A673 (cell line): ENCODE results near the gene EEF2K. TPM values are rescaled to one million over a fixed set of nuclear protein-coding genes. Genes with fewer than 3 reads are reported as not detected.

Experiments
- BruUV-seq: library from RNA; stranded (reverse); fragments of 400-500 nt; replicated peaks from 2 replicates; lab custom pipeline; 2021; lab: Mats Ljungman, UMichigan
- CTCF ChIA-PET: fragments of 300-600 bp; sonication (Branson Sonifier 250); formaldehyde crosslinking; loops from one replicate; lab custom pipeline; 2022; ENCODE audit warnings: antibody characterized with exemption; lab: Charles Lee
- POLR2A ChIA-PET: fragments of 300-600 bp; sonication (Branson Sonifier 250); formaldehyde crosslinking; loops from one replicate; lab custom pipeline; 2022; ENCODE audit warnings: antibody characterized with exemption; ENCODE audit not compliant: low non-redundant PET; lab: Charles Lee
- DNase-seq: peaks from one replicate; pipeline ENCODE4 v3.0.0-alpha.2; 2015; ENCODE audit warnings: low spot score
- H3K27ac ChIP-seq: fragments of 200-600 bp; sonication (generic); 2 replicates; pipeline ENCODE4 v1.5.1; 2016; ENCODE audit warnings: mixed run types, low read depth, mild to moderate bottlenecking, mixed read lengths, antibody characterized with exemption, low read length; ENCODE audit not compliant: poor library complexity, severe bottlenecking
- H3K27me3 ChIP-seq: fragments of 200-600 bp; sonication (generic); replicated peaks from 2 replicates; pipeline ENCODE4 v1.6.1; 2017; ENCODE audit warnings: mixed run types, low read depth, mild to moderate bottlenecking, mixed read lengths, antibody characterized with exemption, low read length; ENCODE audit not compliant: insufficient read depth, poor library complexity
- H3K36me3 ChIP-seq: fragments of 200-600 bp; sonication (generic); 2 replicates; pipeline ENCODE4 v1.6.1; 2016; ENCODE audit warnings: mixed run types, mild to moderate bottlenecking, mixed read lengths, antibody characterized with exemption, low read length; ENCODE audit not compliant: insufficient read depth, poor library complexity, severe bottlenecking
- H3K4me1 ChIP-seq: fragments of 200-600 bp; sonication (generic); 2 replicates; pipeline ENCODE4 v1.6.1; 2017; ENCODE audit warnings: mixed run types, mild to moderate bottlenecking, mixed read lengths, antibody characterized with exemption, low read length; ENCODE audit not compliant: insufficient read depth, poor library complexity, severe bottlenecking
- H3K4me3 ChIP-seq: fragments of 200-600 bp; sonication (generic); 2 replicates; pipeline ENCODE4 v1.5.1; 2016; ENCODE audit warnings: low read depth, mixed run types, mild to moderate bottlenecking, mixed read lengths, low read length; ENCODE audit not compliant: poor library complexity, severe bottlenecking
- H3K9me3 ChIP-seq: fragments of 200-600 bp; sonication (generic); 2 replicates; pipeline ENCODE4 v1.6.1; 2016; ENCODE audit warnings: mixed run types, low read depth, mild to moderate bottlenecking, mixed read lengths, antibody characterized with exemption, low read length; ENCODE audit not compliant: poor library complexity, severe bottlenecking
- EZH2 ChIP-seq: fragments of 200-600 bp; sonication (generic); IDR thresholded peaks from 2 replicates; pipeline ENCODE4 v1.6.1; 2017; ENCODE audit warnings: borderline replicate concordance, low read depth, mild to moderate bottlenecking, mixed read lengths, antibody characterized with exemption, low read length; ENCODE audit not compliant: poor library complexity, severe bottlenecking
- intact Hi-C: fragments of 100-400 bp; cut with micrococcal nuclease; formaldehyde crosslinking; loops from one replicate; pipeline ENCODE4 v1.10.0; 2022; ENCODE audit not compliant: unreplicated experiment
- total RNA-seq: library from RNA; stranded (reverse); gene quantifications from 2 replicates; pipeline ENCODE4 v1.2.3, GENCODE V29; 2021
- TF ChIP-seq, protein P1 (sequence below): fragments of 300-800, 200-600 bp; sonication (generic); conservative IDR thresholded peaks from 2 replicates; pipeline ENCODE4 v1.5.1; 2017; ENCODE audit warnings: low read depth, mild to moderate bottlenecking, antibody characterized with exemption, low read length, moderate library complexity, mixed read lengths

EEF2K gene
- total RNA-seq, 1 experiment from 2014 or later = 14.3 TPM

DNA sequence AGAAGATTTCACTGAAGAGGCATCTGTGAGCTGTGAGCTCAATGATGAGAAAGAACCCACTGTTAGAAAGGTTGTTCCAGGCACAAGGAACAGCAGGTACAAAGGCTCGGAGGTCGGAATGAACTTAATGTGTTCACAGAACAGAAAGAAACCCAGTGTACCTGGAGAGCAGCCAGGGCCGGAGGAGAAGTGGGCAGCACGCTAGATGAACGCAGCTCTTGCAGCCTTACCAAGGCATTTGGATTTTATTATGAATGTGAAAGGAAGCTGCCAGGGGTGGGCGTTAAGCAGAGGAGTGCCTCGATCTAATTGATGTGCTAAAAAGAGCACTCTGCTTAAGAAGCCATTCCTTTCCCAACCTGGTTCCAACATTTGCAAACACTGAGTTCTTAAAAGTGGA is 19.0 kb downstream of the EEF2K start:
- ChIA-PET CTCF (no interaction called here), POLR2A (no interaction called here)
- Histone ChIP-seq H3K27ac (no peak overlapping the region), H3K36me3 (no peaks in the 10 kb centered on the region), H3K4me3 (no peak overlapping the region), H3K4me1 (peaks cover 2% of the 10 kb centered on the region), H3K27me3 (no peaks in the 10 kb centered on the region), H3K9me3 (no peaks in the 10 kb centered on the region)
- intact Hi-C loops = no loop called here
- no TSS peak for BruUV-seq
- TF ChIP-seq EZH2 = no peak
- TF ChIP-seq, protein P1, sequence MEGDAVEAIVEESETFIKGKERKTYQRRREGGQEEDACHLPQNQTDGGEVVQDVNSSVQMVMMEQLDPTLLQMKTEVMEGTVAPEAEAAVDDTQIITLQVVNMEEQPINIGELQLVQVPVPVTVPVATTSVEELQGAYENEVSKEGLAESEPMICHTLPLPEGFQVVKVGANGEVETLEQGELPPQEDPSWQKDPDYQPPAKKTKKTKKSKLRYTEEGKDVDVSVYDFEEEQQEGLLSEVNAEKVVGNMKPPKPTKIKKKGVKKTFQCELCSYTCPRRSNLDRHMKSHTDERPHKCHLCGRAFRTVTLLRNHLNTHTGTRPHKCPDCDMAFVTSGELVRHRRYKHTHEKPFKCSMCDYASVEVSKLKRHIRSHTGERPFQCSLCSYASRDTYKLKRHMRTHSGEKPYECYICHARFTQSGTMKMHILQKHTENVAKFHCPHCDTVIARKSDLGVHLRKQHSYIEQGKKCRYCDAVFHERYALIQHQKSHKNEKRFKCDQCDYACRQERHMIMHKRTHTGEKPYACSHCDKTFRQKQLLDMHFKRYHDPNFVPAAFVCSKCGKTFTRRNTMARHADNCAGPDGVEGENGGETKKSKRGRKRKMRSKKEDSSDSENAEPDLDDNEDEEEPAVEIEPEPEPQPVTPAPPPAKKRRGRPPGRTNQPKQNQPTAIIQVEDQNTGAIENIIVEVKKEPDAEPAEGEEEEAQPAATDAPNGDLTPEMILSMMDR = no peak
- DNase-seq = no peak

DNA sequence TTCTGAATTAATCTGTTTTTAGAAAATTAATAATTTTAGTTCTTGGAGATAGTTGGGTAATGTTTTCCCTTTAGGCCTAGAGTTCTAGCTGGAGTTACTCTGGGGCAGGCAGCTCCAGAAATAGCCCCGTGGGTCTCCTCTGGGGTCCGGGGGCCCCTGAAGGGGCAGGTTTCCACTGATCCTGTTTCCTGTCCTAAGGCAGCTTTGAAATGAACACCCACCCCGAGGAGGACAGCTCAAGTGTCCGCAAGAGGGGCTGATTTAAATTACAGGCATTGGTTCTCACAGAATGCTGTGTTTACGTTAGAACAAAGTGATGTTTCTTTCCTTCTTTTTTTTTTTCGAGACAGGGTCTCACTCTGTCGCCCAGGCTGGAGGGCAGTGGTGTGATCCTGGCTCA is 23.8 kb downstream of the EEF2K start:
- intact Hi-C loops = no loop called here
- no TSS peak for BruUV-seq
- ChIA-PET POLR2A (no interaction called here), CTCF (no interaction called here)
- Histone ChIP-seq H3K4me1 (no peaks in the 10 kb centered on the region), H3K9me3 (no peaks in the 10 kb centered on the region), H3K36me3 (no peaks in the 10 kb centered on the region), H3K27ac (no peak overlapping the region), H3K4me3 (no peak overlapping the region), H3K27me3 (no peaks in the 10 kb centered on the region)
- TF ChIP-seq, protein P1 = no peak
- TF ChIP-seq EZH2 = no peak
- no peak for DNase-seq

DNA sequence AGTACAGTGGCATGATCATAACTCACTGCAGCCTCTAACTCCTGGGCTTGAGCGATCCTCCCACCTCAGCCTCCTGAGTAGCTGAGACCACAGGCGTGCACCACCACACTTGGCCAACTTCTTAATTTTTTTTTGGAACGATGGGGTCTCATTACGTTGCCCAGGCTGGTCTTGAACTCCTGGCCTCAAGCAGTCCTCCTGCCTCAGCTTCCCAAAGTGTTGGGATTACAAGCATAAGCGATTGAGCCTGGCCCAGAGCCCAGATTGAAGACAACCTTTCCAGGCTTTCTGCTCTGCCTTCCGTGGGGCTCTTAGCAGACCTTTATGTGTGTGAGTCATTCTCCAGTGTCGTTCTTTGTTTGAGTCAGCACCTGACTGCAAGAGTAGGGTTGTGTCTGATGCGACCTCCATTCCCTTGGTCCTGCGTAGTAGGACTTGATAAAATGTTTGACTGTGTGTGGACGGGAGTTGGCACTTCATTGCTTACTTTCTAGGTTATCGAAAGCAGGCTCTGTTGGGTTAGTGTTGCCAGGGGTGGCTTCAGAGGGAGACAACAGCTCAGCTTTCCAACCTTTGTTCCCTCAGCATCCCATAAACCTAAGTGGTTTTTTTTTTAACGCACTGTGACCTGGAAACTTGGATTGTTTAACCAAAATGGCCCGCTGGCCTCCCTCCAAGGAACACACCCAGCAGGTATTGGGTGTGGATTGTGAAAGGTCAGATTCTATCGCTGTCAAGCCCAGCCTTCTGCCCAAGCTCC is 26.4 kb downstream of the EEF2K start:
- intact Hi-C loops = no loop called here
- DNase-seq = no peak
- BruUV-seq = no TSS peak
- Histone ChIP-seq H3K9me3 (no peaks in the 10 kb centered on the region), H3K4me1 (no peaks in the 10 kb centered on the region), H3K4me3 (no peak overlapping the region), H3K27ac (no peak overlapping the region), H3K36me3 (no peaks in the 10 kb centered on the region), H3K27me3 (no peaks in the 10 kb centered on the region)
- TF ChIP-seq EZH2 = no peak
- TF ChIP-seq, protein P1 = no peak
- CTCF ChIA-PET = no interaction called here
- POLR2A ChIA-PET = no interaction called here
